HG02852 (cell line): Measurements from ENCODE around the gene PCBD1.
"Not testable (repeated sequence)": the region's sequence is repeated elsewhere in the genome, so short reads cannot be mapped to it uniquely, and the experiment has no call there.

Experiments used
- ATAC-seq: cut with Tn5 transposase; IDR thresholded peaks from one replicate; pipeline ENCODE4 v1.9.1; 2021; ENCODE audit warnings: mild to moderate bottlenecking, moderate library complexity; ENCODE audit not compliant: unreplicated experiment

Gene PCBD1

GRCh38 chr10:70887804-70888800, at the start of gene PCBD1:
Gene PCBD1, minus strand, starts transcription at chr10:70888565. Its CDS starts 32 bp downstream, at chr10:70888533.
- peak; percentile 85 for ATAC-seq

GRCh38 chr10:70937661-70938060, 49.3 kb upstream of the PCBD1 start:
- ATAC-seq: no peak

GRCh38 chr10:70936111-70936510, 47.7 kb upstream of the PCBD1 start:
- ATAC-seq: no peak

- ATAC-seq: no peak
These were observed 47.3 kb upstream of the PCBD1 start for GRCh38 chr10:70935631-70936030.

- no peak for ATAC-seq
These were observed 46.8 kb upstream of the PCBD1 start for GRCh38 chr10:70935125-70935625.

- ATAC-seq: no peak
These were observed 46.3 kb upstream of the PCBD1 start for GRCh38 chr10:70934701-70935100.

- no peak for ATAC-seq
These were observed 44.2 kb upstream of the PCBD1 start for GRCh38 chr10:70932392-70933196.

- no peak for ATAC-seq
These were observed 42.9 kb upstream of the PCBD1 start for GRCh38 chr10:70931168-70931815.

- no peak for ATAC-seq
These were observed 42.1 kb upstream of the PCBD1 start for GRCh38 chr10:70930263-70931000.

GRCh38 chr10:70928140-70928539, 39.8 kb upstream of the PCBD1 start:
- no peak for ATAC-seq

GRCh38 chr10:70927189-70927943, 39.0 kb upstream of the PCBD1 start:
- no peak for ATAC-seq

GRCh38 chr10:70926226-70927000, 38.0 kb upstream of the PCBD1 start:
- ATAC-seq: no peak

- no peak for ATAC-seq
These were observed 37.2 kb upstream of the PCBD1 start for GRCh38 chr10:70925377-70926225.

- no peak for ATAC-seq
These were observed 35.3 kb upstream of the PCBD1 start for GRCh38 chr10:70923696-70924095.

- ATAC-seq: no peak
These were observed 32.9 kb upstream of the PCBD1 start for GRCh38 chr10:70921285-70921684.

- ATAC-seq: no peak
These were observed 32.2 kb upstream of the PCBD1 start for GRCh38 chr10:70920519-70920918.

GRCh38 chr10:70919906-70920305, 31.5 kb upstream of the PCBD1 start:
- not testable (repeated sequence) for ATAC-seq
